SK-N-MC (cell line): Measurements from ENCODE around the gene PDE7B.

Source experiments
- EZH2 ChIP-seq: fragments of 200-600 bp; sonication (generic); IDR thresholded peaks from one replicate; pipeline ENCODE4 v1.6.1; 2017; ENCODE audit warnings: antibody characterized with exemption
- POLR2AphosphoS5 ChIP-seq: IDR thresholded peaks from 2 replicates; pipeline ENCODE4 v1.6.1; 2012; ENCODE audit warnings: mild to moderate bottlenecking, low read depth, low read length, borderline replicate concordance

DNA sequence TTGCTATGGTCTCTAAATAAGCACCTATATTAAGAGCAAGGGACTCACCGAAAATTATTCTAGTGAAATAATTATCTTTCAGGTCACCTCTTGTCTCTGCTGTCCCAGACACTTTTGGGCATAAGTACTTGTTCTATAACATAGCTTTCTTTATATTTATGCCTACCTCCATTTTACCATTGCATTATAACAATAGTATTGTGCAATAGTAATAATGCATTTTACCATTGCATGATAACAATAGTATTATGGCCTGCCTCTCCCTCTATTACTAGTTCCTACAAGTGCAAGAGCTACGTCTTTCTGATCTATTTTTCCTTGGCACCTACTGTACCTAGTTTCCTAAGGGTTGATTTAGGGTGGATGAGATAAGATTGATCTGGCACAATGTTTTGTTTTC lies 169.2 kb downstream of the PDE7B start:
- TF ChIP-seq POLR2AphosphoS5 (no peak), EZH2 (no peak)
